ENCODE measurements around the gene ECE1.
"Not testable (repeated sequence)": the region's sequence is repeated elsewhere in the genome, so short reads cannot be mapped to it uniquely, and the experiment has no call there.

The ECE1 gene

DNA sequence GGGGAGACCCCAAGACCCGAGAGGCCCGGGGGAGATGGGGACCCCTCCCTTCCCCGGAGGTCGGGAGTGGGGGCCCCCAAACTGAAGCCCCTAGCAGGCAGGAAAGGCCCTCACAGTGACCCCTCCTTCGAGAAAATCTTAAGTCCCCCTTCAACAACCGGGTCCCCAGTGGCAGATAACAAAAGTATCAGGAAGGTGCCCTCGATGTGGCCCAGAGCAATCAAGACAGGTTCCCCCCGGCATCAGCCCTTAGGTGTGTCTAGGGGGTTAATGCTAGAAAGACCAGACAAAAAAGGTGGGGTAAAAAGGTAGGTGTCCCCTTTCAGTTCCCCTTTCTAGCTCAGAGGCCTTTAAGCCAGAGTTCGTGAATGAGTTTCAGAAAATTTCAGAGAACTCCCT, 282 bp upstream of the ECE1 start:
- DNase-seq: no peak

DNA sequence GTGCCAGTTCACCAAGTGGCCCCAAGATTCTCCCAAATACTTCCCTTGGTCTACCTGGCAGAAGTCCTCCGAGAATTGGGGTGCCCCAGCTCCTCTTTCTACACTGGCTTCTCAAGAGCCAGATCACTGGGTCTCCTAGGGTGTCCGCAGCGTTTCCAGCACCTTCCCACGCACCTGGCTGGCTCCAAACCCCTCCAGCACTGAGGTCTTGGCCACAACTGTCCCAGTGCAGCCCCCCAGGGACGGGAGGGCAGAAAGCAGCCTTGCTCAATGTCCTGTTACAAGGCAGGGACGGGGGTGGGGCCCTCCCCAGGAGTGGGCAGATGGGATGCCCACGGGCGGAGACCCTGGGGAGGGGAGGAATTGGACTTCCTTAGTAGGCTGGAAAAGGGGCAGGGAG, 1.1 kb downstream of the ECE1 start:
- no peak for DNase-seq

DNA sequence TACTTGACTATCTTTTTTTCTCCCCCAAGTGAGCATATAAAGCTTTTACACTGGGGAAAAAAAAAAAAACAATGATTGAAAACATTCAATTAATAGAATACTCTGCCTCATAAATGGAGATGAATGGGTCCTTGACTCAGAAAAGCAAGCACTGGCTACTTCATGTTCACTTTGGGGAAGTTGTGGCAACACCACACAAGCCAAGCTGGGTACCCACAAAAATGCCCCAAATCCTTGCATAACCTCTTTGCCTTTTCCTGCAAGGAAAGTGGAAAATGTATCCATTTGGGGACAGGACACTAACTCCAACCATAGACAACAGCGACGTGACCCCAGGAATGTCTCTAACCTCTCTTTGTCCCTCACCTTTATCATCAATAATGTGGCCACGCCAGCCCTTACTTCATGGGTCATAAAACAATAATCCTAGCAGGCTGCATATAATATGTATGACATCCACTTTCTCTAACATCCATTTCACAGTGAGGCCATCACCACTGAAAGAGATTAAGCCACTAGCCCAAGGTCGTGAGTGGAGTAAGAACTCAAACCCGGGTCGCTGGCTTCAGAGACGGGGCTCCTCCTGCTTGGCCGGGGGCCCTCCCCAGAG, 2.3 kb downstream of the ECE1 start:
- DNase-seq: no peak

DNA sequence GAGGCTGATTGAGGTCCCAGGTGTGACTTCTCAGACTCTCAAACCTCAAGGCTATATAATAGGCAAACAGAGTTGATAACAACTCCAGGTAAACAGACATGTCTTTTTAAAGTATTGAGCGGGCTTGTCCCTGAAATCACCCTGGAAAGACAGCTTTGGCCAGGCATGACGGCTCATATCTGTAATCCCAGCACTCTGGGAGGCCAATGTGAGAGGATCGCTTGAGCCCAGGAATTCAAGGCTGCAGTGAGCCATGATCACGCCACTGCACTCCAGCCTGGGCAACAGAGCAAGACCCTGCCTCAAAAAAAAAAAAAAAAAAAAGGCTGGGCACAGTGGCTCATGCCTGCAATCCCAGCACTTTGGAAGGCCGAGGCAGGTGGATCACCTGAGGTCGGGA, 4.9 kb downstream of the ECE1 start:
- DNase-seq: not testable (repeated sequence)

DNA sequence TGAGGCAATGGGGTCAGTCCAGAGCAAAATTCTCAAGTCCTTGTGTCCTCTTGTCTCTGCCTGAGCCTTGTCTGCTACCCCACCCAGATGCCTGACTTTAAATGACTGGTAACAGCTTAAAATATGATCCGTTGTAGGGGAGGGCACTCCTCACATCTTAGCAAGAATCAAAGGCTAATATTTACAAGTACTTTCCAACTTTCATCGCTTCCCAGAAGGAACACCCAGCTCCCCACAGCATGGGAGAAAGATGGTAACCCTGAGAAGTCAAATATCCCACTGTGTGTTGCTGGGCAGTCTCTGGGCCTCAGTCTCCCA, 5.2 kb downstream of the ECE1 start:
- DNase-seq: no peak

DNA sequence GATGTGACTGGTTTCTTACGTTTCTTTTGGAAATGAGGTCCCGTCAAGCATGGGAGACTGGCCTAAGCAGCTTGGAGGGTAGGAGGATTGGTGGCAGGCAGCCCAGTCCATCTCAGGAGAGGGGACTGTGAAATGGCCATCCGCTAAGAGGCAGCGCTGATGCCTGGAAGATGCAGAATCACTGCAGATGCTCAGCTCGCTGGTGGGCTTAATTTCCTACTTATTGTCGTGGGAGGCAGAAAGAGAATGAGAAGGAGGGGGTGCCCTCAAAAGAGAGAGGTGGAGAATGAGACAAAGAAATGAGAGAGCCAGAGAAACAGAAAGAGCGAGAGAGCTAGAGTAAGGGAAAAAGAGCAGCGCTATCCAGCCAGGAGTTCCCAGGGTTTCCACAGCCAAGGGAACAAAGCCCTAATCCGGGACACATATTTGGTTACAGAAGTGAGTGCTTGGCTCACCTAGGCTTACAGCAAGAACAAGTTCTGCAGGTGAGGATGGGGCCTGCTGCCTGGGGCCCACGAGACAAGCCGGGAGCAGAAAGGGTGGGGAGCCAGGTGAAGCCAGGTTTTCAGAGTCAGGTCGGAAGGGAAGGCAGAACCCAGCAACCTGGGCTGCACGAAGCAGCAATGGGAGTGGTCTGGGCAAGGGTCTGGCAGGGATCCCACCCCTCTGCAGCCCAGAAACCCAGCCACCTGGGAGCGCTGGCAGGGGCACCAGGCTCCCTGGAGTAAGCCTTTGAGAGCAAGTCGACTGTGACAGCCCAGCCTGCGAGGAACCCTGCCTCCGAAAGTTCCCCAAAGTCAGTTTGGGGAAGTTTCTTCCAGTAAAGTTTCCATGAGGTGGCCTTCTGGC, 5.8 kb downstream of the ECE1 start:
- DNase-seq: no peak

DNA sequence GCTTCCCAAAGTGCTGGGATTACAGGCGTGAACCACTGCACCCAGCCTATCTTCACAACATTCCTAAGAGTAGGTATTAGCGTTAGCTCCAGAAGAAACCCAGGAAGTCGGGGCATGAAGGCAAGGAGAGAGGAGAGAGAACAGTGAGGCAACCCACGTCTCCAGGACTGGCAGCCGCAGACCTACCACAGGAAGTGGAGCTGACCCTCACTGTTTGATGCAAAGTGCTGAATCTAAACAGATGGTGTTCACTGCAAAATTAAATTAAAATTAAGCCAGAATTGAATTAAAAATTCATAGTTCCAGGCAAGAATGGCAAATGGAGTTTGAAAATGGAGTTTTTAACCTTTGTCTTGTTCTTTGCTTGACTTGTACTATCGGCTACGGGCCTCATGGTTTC, 6.7 kb downstream of the ECE1 start:
- no peak for DNase-seq

DNA sequence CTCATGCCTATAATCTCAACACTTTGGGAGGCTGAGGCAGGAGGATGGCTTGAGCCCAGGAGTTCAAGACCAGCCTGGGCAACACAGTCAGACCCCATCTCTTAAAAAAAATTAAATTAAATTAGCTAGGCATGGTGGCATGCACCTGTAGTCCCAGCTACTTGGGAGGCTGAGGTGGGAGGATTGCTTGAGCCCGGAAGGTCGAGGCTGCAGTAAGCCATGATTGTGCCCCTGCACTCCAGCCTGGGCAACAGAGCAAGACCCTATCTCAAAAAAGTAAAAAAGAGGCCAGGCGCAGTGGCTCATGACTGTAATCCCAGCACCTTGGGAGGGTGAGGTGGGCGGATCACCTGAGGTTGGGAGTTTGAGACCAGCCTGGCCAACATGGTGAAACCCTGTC, 8.2 kb downstream of the ECE1 start:
- DNase-seq: not testable (repeated sequence)

DNA sequence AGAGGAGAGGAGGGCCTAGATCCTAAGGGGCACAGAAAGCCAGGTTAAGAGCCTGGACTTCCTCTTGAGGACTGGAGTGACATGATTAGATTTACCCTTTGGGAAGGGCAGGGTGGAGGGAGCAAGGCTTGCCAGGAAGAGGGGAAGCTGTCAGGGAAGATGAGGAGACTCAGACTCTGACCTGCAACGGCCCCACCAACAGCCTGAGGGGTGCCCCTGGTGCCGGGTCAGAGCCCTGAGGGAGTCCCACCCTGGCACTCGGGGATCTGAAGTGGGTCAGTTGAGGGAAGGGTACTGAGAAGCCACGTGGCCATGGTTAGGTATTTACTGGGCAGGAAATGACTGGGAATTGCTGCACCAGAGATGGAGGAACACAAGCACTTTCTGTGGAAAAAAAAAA, 9.8 kb downstream of the ECE1 start:
- no peak for DNase-seq

DNA sequence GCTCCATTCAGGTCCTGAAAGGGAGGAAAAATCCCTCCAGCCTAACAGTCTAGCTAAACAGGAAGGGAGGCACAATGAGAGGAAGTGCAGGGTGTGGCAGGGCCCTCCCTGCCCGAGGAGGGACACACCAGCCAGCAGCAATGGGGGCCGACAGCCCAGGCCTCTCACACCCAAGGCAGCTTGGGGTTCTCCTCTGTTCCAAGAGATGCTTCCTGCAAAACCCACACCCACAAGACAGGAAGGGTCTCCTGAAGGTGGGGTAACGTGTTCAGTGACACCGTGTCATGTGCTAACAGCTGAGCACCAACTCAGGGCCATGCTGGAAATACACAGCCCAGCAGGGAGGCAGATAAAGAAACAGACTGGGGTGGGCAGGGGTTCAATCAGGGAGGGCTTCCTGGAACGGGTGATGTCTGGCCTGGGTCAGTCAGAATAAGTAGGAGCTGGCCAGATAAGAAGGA, 10.2 kb downstream of the ECE1 start:
- no peak for DNase-seq

DNA sequence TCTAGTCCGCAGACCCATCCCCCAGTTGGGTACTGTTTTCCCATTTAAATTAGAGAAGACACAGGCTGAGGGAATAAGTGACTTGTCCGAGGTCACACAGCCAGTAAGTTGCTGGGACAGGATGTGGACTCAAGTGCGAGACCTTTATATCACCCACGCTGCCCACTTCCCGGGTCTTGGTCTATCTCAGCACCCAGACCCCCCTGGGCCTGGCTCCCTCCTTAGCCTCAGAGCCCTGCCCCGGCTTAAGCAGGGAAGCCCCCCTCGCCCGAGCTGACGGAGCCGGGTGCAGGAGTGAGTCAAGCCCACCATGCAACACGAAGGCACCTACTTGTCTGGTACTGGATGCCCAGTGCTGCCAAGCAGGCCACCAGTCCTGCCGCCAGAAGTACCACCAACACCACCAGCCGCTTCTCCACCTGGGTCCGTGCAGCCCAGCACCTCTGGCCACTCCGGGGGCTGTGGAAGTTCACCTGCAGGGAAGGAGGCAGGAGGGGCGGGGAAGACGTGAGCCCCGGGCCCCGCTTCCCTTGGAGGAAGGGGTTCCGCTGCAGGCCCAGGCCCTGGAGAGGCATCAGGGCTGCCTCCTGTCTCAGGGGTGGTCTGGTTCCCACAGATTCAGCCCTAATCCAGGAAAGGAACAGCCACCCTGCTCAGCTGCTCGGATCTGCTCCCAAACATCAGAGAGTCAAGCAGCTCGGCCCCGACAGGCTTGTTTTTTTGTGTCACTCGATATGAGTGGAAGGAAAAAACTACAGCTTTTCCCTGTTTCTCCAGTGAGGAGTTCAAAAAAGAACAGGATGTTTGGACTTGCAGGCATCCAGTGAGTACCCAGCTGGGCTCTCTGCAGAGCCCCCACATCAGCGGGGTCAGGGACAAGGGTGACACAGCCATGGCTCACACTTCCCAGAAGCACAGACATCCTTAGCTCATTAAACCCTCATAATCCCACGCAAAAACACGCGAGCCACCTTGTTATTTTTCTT, 11.1 kb downstream of the ECE1 start:
- DNase-seq: no peak

DNA sequence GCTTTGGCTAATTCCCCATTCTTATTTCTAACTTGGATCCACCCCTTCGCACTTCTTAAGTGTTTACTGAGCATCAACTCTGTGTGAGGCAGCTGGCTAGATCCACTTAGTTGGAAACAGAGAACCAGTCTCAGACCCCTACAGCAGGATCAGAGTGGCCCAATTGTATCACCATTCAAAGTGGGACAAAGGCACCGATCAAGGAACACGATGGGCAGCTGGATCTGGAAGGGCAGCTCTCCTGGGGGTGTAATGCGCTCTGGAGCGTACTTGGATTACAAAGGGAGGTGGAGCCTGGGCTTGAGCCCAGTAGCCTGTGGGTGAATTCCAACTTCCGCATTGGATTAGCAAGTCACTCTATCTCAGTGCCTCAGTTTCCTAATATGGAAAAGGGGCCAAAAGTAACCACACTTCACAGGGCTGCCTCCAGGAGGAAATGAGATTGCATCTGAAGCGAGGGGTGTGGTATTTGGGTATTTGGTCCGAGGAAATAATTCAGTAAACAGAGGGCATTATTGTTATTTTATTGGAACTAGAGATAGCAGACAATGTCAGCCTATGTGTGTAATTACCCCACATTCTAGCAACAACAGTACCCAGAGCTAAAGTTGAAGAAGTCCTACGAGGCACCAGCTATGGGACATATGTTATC, 11.9 kb downstream of the ECE1 start:
- no peak for DNase-seq

DNA sequence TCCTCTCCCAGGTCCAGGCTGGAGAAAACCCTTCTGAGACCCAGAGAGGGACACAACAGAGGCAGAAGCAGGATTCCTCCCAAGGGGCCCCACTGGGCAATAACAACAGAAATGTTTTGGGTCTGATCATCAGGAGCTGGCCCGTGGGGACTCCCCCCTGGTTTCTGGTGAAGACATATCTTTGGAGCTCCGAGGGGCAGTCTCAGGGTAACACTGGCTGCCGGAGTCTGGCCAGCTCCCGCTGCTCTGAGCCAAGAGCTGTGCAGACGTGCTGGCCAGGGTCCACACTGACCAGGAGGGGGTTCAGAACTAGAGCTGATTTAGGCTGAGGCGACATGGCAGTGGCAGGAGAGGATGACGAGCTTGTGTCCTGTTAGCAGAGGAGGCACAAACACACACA, 13.1 kb downstream of the ECE1 start:
- no peak for DNase-seq

DNA sequence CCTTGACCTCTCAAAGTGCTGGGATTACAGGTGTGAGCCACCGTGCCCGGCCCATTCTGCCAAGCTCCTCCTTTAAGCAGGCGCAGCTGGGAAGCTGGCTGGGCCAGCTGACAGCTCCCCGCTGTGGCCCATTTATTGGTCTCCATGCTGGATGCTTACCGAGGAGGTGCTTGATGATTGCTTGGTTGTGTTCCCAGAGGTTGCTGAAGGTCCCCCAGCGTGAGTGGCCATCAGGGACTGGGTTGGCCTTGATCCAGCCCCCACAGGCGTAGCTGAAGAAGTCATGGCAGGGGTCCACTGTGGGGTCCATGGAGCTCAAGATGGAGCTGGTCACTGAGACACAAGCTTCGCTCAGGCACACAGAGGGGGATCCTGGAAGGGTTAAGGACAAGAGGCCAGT, 17.7 kb downstream of the ECE1 start:
- DNase-seq: no peak

DNA sequence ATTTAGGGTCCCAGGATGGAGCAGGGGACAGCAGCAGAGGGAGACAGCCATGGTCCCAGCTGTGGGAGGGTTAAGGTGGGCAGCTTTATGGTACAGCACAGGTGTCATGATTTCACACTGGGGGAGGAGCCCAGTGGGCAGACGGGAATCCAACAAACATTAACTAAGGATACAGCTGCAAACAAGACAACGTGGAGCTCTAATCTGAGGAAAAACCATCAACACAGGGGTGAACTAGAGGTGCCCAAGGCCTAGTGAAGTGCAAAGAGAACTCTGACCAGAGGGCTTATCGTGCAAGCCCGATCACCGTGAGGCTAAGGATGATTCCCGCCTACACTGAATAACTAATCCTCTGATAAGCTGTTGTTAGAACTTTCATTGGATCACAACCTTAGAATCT, 18.7 kb downstream of the ECE1 start:
- no peak for DNase-seq

DNA sequence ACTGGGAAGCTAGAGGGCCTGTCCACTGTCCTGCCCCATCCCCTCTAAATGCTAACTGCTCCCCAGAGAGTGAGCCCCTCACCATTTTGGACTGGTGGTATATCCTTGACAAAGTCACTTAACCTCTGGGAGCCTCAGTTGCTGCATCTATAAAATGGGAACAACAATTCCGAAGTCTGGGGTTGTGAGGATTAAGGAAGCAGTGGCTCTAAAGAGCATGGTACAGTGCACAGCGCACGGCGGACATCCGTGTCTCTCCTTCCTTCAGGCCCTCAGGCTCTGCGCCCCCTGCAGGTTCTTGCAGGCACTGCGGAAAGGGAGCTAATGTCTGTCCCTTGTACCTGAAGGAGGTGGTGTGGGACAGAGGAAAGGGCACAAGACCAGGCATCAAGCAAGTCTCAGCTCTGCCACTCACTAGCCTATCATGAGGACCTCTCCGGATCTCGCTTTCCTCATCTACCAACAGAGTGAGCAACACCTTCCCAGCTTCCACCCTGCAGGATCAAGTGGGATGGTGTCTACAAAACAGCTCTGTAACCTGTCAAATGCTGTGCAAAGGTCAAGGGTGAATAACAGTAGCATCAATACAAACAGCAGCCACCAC, 20.1 kb downstream of the ECE1 start:
- no peak for DNase-seq

DNA sequence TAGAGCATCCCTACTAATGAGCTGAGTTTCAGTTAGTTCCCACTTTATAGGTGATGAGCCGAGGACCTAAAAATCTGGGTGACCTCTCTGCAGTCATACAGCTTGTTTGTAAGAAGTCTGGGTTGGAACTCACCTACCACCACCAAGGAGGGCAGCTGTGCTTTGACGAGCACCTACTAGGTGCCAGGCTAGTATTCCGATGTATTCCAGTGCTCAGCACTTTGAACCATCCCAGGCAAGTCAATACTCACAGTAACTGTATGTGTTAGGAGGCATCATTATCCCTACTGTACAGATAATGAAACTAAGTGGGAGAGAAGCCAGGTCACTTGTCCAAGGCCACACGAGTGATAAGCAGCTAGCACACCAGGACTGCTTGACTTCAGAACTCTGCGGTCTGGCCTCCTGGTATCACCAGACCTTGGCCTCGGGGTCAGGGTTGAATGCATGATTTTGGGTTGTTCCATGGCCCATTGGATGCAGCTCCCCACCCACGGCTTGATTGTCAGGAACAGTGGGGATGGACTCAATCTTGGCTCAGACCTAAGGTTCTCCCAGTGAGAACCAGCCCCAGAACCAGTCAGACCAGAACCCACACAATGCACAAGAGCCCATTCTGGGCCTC, 20.7 kb downstream of the ECE1 start:
- DNase-seq: no peak

DNA sequence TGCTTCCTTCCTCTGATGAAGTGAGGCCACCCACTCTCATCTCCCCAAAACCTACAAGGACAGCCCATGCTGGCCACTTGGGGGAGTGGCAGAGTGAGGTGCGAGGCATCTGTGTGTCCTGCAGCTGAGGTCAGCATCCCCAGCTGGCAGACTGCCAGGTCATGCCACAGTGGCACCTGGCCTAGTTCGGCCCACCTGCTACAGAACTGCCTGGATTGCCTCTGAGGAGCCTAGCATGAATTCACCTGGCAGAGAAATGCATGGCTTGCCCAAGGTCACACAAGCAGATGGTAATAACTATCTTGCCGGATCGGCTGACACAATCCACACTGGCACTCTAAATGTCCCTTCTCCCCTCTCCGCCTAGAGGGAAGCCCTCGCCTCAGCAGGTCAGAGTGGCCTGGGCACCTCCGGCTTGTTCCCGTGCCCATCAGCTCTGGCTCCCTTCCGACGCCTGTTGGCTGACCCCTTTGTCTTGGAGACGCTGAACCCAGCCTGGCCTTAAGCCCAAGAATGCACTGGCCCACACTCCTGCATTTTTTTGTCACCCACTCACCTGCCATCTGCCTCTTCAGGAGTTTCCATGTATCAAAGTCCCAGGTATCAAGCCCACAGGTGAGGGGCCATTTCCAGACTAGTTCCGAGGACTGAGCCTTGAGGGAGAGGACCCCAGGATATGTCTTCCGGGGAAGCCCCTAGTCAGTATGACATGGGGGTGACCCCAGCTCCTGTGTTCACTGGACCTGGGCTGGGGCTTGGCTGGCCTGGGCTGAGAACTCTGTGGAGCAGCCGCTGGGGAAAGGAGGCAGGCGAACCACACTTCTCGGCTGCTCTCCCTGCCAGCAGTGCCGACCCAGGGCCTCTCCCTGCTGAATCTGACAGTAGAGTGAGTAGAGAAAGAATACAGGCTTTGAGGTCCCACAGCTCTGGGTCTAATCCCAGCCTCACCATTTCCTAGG, 21.7 kb downstream of the ECE1 start:
- DNase-seq: peak; percentile 11

DNA sequence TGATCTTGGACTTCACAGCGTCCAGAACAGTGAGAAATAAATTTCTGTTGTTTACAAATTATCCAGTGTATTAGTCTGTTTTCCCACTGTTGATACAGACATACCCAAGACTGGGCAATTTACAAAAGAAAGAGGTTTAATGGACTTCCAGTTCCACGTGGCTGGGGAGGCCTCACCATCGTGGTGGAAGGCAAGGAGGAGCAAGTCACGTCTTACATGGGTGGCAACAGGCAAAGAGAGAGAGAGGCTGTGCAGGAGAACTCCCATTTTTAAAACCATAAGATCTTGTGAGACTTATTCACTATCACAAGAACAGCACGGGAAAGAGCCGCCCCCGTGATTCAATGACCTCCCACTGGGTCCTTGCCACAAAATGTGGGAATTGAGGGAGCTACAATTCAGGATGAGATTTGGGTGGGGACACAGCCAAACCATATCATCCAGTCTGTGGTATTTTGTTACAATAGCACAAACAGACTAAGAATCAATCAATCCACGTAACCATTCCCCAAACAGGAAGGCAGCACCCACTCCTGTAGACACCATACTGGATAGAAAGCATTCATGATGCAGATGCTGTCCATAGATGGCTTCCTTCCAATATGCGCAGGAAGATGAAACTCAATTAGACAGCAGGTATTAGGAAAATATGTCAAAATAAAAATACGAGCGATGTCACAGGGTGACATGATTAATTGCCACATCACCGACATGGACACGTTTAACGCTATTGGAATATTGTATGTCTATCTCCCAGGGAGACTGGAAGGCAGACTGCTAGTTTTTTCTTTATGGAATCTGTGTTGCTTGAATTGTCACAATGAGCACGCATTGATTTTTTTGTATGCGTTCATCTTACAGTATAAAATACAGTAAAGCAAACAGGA, 22.8 kb downstream of the ECE1 start:
- DNase-seq: no peak
